Fibroblast of lung (primary cell): ENCODE measurements around the gene BSND.

ENCODE experiments used
- EZH2 ChIP-seq: IDR thresholded peaks from 2 replicates; pipeline ENCODE4 v1.5.1; 2012; ENCODE audit warnings: low read length, control low read depth, mild to moderate bottlenecking; ENCODE audit errors: missing control alignments
- TF ChIP-seq, protein P1 (sequence below), 2 donors: IDR thresholded peaks in 1 of 2; conservative IDR thresholded peaks in 1 of 2; 1 replicate in 1 of 2; 2 replicates in 1 of 2; pipeline ENCODE4 v1.5.1; 2011 to 2012; ENCODE audit warnings: low read length in 2 of 2, control low read depth in 1 of 2, inconsistent platforms in 1 of 2, low read depth in 1 of 2, mild to moderate bottlenecking in 1 of 2

DNA sequence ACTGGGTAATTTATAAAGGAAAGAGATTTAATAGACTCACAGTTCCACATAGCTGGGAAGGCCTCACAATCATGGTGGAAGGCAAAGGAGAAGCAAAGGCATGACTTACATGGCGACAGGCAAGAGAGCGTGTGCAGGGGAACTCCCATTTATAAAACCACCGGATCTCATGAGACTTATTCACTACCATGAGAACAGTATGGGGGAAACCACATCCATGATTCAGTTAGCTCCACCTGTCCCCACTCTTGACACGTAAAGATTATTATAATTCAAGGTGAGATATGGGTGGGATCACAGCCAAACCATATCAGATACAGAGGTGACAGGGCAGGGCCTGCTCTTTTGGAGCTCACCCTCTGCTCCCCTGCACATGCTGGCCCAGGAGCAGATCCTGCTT is 49.7 kb upstream of the BSND start:
- TF ChIP-seq, protein P1, sequence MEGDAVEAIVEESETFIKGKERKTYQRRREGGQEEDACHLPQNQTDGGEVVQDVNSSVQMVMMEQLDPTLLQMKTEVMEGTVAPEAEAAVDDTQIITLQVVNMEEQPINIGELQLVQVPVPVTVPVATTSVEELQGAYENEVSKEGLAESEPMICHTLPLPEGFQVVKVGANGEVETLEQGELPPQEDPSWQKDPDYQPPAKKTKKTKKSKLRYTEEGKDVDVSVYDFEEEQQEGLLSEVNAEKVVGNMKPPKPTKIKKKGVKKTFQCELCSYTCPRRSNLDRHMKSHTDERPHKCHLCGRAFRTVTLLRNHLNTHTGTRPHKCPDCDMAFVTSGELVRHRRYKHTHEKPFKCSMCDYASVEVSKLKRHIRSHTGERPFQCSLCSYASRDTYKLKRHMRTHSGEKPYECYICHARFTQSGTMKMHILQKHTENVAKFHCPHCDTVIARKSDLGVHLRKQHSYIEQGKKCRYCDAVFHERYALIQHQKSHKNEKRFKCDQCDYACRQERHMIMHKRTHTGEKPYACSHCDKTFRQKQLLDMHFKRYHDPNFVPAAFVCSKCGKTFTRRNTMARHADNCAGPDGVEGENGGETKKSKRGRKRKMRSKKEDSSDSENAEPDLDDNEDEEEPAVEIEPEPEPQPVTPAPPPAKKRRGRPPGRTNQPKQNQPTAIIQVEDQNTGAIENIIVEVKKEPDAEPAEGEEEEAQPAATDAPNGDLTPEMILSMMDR (conservative IDR thresholded peaks at IDR 0.05 in 1 of 2, IDR thresholded peaks at IDR 0.05 in 1 of 2; ENCODE audit: low read depth in 1 of 2, low read length in 2 of 2): no peak
- no peak for TF ChIP-seq EZH2
